Stimulated activated CD4-positive, alpha-beta T cell treated with anti-CD3 and anti-CD28 coated beads, Interleukin-4, amount 100 ng/mL, for 1 hour (primary cell): ENCODE data around the gene CD300C.
"Not testable (repeated sequence)": the region's sequence is repeated elsewhere in the genome, so short reads cannot be mapped to it uniquely, and the experiment has no call there.

Experiments used
- DNase-seq: peaks from one replicate; pipeline ENCODE4 v3.0.0-alpha.2; 2020

The CD300C gene

DNA sequence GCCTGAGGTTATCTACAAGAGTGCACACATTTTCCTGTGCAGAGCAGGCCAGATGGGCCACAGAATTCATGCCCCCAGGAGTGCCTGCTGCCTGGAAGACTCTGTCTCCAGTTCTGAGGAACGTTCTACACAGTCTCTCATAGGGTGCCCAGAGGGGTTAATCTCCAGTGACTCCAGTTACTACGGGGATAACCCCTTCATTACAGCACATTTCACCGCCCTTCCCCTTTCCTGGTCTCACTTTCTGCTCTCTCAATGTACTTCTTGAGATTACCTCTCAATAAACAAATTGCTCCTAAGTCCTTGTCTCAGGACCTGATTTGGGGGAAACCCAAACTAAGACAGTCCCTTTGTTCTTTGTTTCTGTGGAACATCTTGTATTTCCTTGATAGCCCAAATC, 15.7 kb upstream of the CD300C start:
- no peak for DNase-seq

DNA sequence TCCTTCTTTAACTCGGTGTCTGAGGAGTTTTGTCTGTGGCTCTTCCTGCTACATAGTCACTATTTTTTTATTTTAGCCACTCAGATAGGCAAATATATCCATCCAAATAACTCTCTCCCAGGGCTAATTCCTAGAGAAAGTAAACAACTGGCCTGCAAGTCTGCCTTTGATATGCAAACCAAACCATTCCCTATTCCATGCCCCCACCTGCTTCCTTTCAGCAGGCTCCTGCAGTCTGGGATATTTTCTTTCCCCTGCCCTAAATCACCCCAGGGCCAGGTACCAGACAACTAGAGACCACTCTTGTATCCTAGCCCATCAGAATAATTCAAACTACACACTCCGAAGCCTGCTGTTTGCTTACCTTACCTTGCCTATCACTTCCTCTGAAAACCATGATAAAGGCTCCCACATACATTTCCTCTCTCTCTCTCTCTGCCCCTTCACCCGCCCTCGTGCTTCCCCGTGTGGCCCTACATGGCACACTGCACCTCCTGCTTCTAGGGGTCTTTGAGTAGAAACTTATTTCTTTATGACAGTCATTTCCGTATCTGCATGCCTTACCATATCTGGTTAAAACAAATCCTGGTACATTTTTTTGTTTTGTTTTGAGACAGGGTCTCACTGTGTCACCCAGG, 13.1 kb upstream of the CD300C start:
- DNase-seq, result no peak

DNA sequence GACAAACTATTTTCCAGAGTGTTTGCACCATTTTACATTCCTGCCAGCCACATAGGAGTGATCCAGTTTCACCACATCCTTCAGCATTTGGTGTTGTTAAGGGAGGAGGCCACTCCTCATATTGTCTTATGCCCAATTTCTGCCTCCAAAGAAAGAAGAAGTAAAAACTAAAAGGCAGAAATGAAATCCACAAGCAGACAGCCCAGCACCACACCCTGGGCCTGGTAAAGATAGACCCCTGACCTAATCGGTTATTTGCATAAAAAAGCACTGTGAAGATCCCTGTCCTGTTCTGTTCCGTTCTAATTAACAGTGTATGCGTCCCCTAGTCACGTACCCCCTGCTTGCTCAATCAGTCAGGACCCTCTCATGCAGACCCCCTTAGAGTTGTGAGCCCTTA, 12.5 kb upstream of the CD300C start:
- not testable (repeated sequence) for DNase-seq

GRCh38 chr17:74555427-74555940, 9.6 kb upstream of the CD300C start:
- DNase-seq, result no peak

GRCh38 chr17:74554909-74555308, 9.0 kb upstream of the CD300C start:
- no peak for DNase-seq

GRCh38 chr17:74552037-74552436, 6.1 kb upstream of the CD300C start:
- DNase-seq, result no peak

DNA sequence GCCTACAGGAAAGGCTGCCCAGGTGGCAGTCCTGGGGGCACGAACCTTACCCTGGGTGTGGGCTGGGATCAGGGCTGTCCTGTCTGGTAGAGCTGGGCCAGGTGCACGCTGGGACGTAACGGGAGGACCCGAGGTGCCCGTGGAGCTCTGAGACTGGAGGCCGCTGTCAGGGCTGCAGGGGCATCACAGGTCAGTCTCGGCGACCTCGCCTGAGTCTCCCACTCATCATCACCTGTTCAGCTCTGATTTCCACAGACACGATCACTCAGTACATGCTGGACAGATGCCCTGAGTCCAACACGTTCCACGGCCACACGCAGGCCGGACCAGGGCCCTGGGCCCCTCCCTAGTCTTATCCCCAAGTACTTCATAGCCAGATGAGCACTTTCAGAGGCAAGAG, 4.7 kb upstream of the CD300C start:
- no peak for DNase-seq

GRCh38 chr17:74549343-74549742, 3.4 kb upstream of the CD300C start:
- DNase-seq, result no peak

- no peak for DNase-seq
Observed at GRCh38 chr17:74547736-74548135, 1.8 kb upstream of the CD300C start.

GRCh38 chr17:74547264-74547663, 1.3 kb upstream of the CD300C start:
- no peak for DNase-seq

GRCh38 chr17:74546586-74546985, 671 bp upstream of the CD300C start:
- DNase-seq, result no peak

DNA sequence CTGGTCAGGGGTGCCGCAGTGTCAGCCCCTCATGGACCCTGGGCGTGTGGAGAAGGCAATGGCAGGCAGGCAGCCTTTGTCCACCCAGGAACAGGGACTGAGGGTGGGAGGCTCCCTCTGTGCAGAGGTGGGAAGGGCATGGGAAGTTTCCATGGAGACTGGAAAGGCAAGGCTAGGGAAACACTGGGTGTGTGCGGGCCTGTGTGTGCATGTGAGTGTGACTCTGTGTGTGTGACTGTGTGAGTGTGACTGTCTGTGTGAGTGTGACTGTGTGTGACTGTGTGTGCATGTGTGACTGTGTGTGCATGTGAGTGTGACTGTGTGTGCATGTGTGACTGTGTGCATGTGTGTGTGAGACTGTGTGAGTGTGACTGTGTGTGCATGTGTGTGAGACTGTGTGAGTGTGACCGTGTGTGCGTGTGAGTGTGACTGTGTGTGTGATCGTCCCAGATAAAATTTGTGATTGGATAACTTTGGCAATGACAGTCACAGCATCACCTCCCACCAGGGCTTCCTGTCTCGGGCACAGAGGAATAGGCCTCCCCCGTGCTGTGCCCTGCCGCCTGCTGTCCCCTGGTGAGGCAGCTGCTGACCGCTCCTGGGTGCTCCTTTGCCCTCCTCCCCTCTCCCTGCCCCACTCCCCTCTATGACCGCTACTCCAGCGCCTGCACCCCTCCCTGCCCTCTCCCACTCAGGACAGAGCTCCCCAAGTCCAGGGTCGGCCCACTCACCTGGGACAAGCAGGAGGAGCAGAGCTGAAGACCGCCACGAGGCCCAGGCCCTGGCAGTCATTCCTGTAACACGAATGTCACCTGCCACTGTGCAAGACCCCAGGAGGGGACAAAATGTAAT, 698 bp downstream of the CD300C start:
- DNase-seq, result no peak

- no peak for DNase-seq
Observed at GRCh38 chr17:74543891-74544760, 1.8 kb downstream of the CD300C start.

DNA sequence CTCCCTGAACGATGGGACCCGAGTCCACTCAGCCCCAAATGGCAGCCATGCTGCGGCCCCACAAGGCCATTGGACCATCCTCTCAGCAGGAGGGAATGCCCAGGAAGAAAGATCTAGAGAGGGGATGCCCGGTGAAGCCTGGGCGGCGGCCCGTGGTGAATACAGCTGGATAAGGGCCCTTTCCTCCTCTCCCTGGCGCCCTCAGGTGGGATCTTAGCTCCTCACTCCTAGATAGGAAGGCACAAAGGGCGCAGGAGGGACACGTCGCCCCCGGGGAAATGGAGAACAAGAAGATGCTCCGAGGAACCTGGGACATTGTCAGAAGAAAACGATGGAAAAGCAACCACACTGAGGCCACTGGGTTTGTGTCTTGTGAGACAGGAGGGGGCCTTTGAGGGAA, 2.5 kb downstream of the CD300C start:
- DNase-seq, result no peak

DNA sequence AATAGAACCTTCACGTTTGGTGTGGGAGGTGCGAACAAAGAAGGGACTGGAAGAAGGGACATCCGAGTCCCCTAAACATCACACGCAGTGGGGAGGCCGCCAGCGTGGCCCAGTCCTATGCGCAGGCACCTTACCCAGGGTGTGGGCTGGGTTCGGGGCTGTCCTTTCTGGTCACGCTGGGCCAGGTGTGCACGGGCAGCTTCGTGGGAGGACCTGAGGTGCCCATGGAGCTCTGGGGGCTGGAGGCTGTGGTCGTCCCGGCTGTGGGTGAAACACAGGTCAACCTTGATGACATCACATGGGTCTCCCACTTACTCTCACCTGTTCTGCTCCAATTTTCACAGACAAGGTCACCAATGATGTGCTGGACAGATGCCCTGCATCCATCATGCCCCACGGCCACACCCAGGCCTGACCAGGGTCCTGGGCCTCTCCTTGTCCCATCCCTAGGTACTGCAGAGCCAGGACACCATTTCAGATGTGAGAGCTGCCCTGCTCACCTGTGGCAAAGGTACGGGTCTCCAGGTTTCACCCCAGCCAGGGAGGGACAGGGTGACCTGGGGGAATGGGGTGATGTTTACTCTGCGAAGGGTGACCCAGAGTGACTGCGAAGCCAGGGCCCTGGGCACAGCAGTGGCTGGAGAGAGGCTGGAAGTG, 3.1 kb downstream of the CD300C start:
- no peak for DNase-seq

GRCh38 chr17:74542166-74542565, 3.7 kb downstream of the CD300C start:
- no peak for DNase-seq

DNA sequence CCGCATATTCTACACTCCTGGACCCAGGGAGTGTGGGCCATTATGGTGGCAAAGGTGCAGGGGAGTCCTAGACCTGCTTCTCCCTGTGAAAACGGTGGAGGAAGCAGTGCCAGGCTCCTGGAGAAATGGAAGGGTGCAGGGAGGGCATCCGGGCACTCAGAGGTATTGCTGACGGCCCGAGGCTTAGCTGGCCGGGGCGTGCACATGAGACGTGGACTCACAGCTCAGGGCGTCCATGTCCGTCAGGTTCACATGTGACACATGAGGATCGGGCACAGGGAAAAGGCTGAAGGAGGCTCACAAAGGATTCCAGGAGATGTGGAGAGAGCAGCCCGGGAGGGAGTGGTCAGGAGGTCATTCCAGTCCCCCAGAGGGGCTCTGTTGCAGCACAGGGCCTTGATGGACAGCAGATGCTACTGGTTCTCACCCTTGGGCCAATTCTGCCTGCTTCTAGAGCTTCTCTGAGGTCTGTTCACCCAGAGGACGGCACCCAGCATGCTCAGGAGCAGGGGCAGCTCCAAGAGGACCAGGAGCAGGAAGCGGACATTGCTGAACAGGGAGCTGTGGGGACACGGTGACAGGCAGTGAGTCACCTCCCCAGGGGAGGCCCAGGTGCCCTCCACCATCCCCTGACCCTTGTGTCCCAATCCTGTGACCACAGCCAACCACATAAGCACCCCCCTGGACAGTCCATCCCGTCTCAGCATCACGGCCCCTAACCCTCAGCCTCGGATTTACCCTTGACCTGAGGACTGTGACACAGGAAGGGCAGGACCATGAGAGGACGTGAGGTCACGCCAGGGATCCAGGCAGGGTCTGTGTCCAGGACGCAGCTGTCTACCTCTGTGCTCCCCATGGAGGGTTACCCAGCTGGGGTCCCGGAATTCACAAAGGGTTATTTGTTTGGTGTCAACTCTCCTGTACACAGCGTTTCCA, 4.5 kb downstream of the CD300C start:
- no peak for DNase-seq

GRCh38 chr17:74539281-74539820, 6.6 kb downstream of the CD300C start:
- DNase-seq, result no peak

DNA sequence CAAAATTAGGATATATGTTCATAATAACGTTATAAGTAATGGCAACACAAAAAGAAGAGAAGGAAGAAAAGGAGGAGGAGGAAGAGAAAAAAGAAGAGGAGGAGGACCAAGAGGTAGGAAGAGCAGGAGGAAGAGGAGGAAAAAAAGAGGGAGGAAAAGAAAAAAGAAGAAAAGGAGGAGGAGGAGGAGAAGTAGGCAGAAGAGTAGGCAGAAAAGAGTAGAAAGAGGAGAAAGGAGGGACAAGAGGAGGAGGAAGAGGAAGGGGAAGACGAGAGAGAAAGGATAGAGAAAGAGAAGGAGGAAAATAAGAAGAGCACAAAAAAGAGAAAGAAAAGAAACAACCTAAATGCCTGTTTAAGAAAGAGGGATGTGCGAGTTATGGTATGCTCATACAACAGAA, 9.0 kb downstream of the CD300C start:
- no peak for DNase-seq

- no peak for DNase-seq
Observed at GRCh38 chr17:74532115-74532514, 13.8 kb downstream of the CD300C start.

GRCh38 chr17:74531231-74531761, 14.6 kb downstream of the CD300C start, which contains the start of gene CD300LB:
CD300LB (minus strand) TSS chr17:74531475; CDS start chr17:74531350, 125 bp downstream.
- DNase-seq, result no peak
